ENCODE measurements around the gene KRIT1. TPM values are rescaled to one million over a fixed set of nuclear protein-coding genes. Genes with fewer than 3 reads are reported as not detected.
A peak's percentile ranks its signal among the peaks of the same experiment; 100 is the strongest.

The KRIT1 gene
- total RNA-seq, 1 experiment from 2014 or later: 23.7 TPM

GRCh38 chr7:92228742-92229141 is 17.0 kb downstream of the KRIT1 start:
- Histone ChIP-seq H3K4me2 (ENCODE audit: low read length) (no peak overlapping the region), H4K20me1 (ENCODE audit: low read length) (no peaks in the 10 kb centered on the region), H3K27me3 (ENCODE audit: low read length) (no peaks in the 10 kb centered on the region), H3K9me2 (replicated peaks; ENCODE audit: low read length) (no peaks in the 10 kb centered on the region), H3K9me3 (ENCODE audit: low read length) (no peaks in the 10 kb centered on the region), H3K4me3 (ENCODE audit: low read length) (no peak overlapping the region), H3K79me2 (ENCODE audit: low read length) (no peaks in the 10 kb centered on the region), H3K27ac (ENCODE audit: low read length) (no peak overlapping the region), H3F3A (ENCODE audit: low read length, unreplicated experiment) (no peaks in the 10 kb centered on the region), H3K4me1 (ENCODE audit: insufficient read depth, low read length) (no peaks in the 10 kb centered on the region), H3K9ac (ENCODE audit: low read length) (no peak overlapping the region), H3K36me3 (ENCODE audit: low read depth, low read length) (peaks cover 15% of the 10 kb centered on the region; the same call in 1 of the 2 replicates), H2AFZ (ENCODE audit: low read length) (no peak overlapping the region)
- ChIA-PET CTCF (no interaction called here), POLR2A (ENCODE audit: unreplicated experiment) (no interaction called here)
- DNase-seq: no peak
- no TSS peak for BruUV-seq (replicated peaks)
- no peak for ATAC-seq
- no peak for TF ChIP-seq EZH2 (IDR thresholded peaks at IDR 0.05; ENCODE audit: low read length, unreplicated experiment)
- TF ChIP-seq EZH2phosphoT487 (IDR thresholded peaks at IDR 0.05; ENCODE audit: borderline replicate concordance, low read length): no peak
- TF ChIP-seq CTCF (conservative IDR thresholded peaks at IDR 0.05; ENCODE audit: low read depth, low read length): no peak
- intact Hi-C loops (cut with micrococcal nuclease): no loop called here

- H3K4me2 ChIP-seq (ENCODE audit: low read length): no peak overlapping the region
- BruUV-seq (replicated peaks): no TSS peak
- no peak overlapping the region for H3K9ac ChIP-seq (ENCODE audit: low read length)
- TF ChIP-seq CTCF (conservative IDR thresholded peaks at IDR 0.05; ENCODE audit: low read depth, low read length): no peak
- no peak for TF ChIP-seq EZH2phosphoT487 (IDR thresholded peaks at IDR 0.05; ENCODE audit: borderline replicate concordance, low read length)
- no peaks in the 10 kb centered on the region for H3K79me2 ChIP-seq (ENCODE audit: low read length)
- H2AFZ ChIP-seq (ENCODE audit: low read length): no peak overlapping the region
- POLR2A ChIA-PET (ENCODE audit: unreplicated experiment): no interaction called here
- H3K4me1 ChIP-seq (ENCODE audit: insufficient read depth, low read length): no peaks in the 10 kb centered on the region
- H3K36me3 ChIP-seq (ENCODE audit: low read depth, low read length): peaks cover 15% of the 10 kb centered on the region; the same call in 1 of the 2 replicates
- no peaks in the 10 kb centered on the region for H3K9me3 ChIP-seq (ENCODE audit: low read length)
- H3K27me3 ChIP-seq (ENCODE audit: low read length): no peaks in the 10 kb centered on the region
- no peaks in the 10 kb centered on the region for H3F3A ChIP-seq (ENCODE audit: low read length, unreplicated experiment)
- no peak overlapping the region for H3K4me3 ChIP-seq (ENCODE audit: low read length)
- intact Hi-C loops (cut with micrococcal nuclease): no loop called here
- CTCF ChIA-PET: no interaction called here
- H3K9me2 ChIP-seq (replicated peaks; ENCODE audit: low read length): no peaks in the 10 kb centered on the region
- DNase-seq (no peak), ATAC-seq (no peak; the same call in 1 of the 2 replicates)
- H3K27ac ChIP-seq (ENCODE audit: low read length): no peak overlapping the region
- no peaks in the 10 kb centered on the region for H4K20me1 ChIP-seq (ENCODE audit: low read length)
These were observed 17.6 kb downstream of the KRIT1 start for GRCh38 chr7:92228100-92228499.

- DNase-seq (no peak), ATAC-seq (peak; percentile 76)
- CTCF ChIA-PET: no interaction called here
- no peaks in the 10 kb centered on the region for H3K9me2 ChIP-seq (replicated peaks; ENCODE audit: low read length)
- H2AFZ ChIP-seq (ENCODE audit: low read length): no peak overlapping the region
- no peaks in the 10 kb centered on the region for H4K20me1 ChIP-seq (ENCODE audit: low read length)
- POLR2A ChIA-PET (ENCODE audit: unreplicated experiment): no interaction called here
- H3K27me3 ChIP-seq (ENCODE audit: low read length): no peaks in the 10 kb centered on the region
- H3K4me1 ChIP-seq (ENCODE audit: insufficient read depth, low read length): no peaks in the 10 kb centered on the region
- intact Hi-C loops (cut with micrococcal nuclease): no loop called here
- peaks cover 15% of the 10 kb centered on the region; the same call in 1 of the 2 replicates for H3K36me3 ChIP-seq (ENCODE audit: low read depth, low read length)
- BruUV-seq (replicated peaks): no TSS peak
- TF ChIP-seq CTCF (conservative IDR thresholded peaks at IDR 0.05; ENCODE audit: low read depth, low read length): no peak
- no peak for TF ChIP-seq EZH2phosphoT487 (IDR thresholded peaks at IDR 0.05; ENCODE audit: borderline replicate concordance, low read length)
- TF ChIP-seq EZH2 (IDR thresholded peaks at IDR 0.05; ENCODE audit: low read length, unreplicated experiment): no peak
- no peaks in the 10 kb centered on the region for H3K9me3 ChIP-seq (ENCODE audit: low read length)
- H3K4me2 ChIP-seq (ENCODE audit: low read length): no peak overlapping the region
- no peaks in the 10 kb centered on the region for H3K79me2 ChIP-seq (ENCODE audit: low read length)
- H3F3A ChIP-seq (ENCODE audit: low read length, unreplicated experiment): no peaks in the 10 kb centered on the region
- H3K9ac ChIP-seq (ENCODE audit: low read length): no peak overlapping the region
- no peak overlapping the region for H3K4me3 ChIP-seq (ENCODE audit: low read length)
- H3K27ac ChIP-seq (ENCODE audit: low read length): no peak overlapping the region
These were observed 18.7 kb downstream of the KRIT1 start for GRCh38 chr7:92226981-92227380.

Data from PC-3 (cell line).